Measurements from ENCODE around the gene GULP1. TPM values are rescaled to one million over a fixed set of nuclear protein-coding genes. Genes with fewer than 3 reads are reported as not detected.
"Not testable (repeated sequence)": the region's sequence is repeated elsewhere in the genome, so short reads cannot be mapped to it uniquely, and the experiment has no call there.

Gene GULP1
- total RNA-seq, 4 donors from 2014 or later = 6.4 to 44.1 (median 25.4) TPM

DNA sequence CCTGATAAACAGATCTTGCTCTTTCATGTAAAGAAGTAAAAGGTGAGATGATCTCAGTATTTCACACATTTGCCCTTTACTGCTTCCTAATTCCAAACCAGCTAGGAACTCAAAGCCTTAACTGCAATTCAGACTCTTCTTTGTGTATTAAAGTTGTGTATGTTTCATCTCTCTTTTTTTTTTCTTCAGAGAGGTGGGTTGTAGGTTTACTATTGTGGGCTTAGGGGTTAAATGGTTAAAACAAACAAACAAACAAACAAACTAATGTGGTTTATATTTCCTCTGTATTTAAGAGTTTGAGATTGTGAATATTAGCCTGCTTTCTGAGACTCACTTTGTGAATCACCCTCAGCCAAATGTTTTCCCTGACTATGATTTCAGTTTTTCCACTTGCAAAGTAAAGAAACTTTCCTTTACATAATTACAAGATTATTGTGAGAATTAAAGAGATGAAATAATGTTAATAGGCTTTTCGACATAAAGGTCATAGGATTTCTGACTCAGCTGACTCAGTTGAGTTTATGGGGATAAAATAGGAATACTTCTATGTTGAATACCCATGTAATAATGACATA is 2.8 kb downstream of the GULP1 start:
- TF ChIP-seq EP300 (IDR thresholded peaks at IDR 0.05; ENCODE audit: low read depth) = no peak
- TF ChIP-seq, protein P1, sequence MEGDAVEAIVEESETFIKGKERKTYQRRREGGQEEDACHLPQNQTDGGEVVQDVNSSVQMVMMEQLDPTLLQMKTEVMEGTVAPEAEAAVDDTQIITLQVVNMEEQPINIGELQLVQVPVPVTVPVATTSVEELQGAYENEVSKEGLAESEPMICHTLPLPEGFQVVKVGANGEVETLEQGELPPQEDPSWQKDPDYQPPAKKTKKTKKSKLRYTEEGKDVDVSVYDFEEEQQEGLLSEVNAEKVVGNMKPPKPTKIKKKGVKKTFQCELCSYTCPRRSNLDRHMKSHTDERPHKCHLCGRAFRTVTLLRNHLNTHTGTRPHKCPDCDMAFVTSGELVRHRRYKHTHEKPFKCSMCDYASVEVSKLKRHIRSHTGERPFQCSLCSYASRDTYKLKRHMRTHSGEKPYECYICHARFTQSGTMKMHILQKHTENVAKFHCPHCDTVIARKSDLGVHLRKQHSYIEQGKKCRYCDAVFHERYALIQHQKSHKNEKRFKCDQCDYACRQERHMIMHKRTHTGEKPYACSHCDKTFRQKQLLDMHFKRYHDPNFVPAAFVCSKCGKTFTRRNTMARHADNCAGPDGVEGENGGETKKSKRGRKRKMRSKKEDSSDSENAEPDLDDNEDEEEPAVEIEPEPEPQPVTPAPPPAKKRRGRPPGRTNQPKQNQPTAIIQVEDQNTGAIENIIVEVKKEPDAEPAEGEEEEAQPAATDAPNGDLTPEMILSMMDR (IDR thresholded peaks at IDR 0.05) = no peak
- no peak for TF ChIP-seq POLR2A (IDR thresholded peaks at IDR 0.05)
- TF ChIP-seq POLR2AphosphoS5 (IDR thresholded peaks at IDR 0.05) = no peak
- intact Hi-C loops (cut with DNase I; ENCODE audit: low total_unique reads) (loop anchor here (5.0 kb wide), 1 partner anchor 213 kb away; no protein-coding TSS in a partner anchor), in situ Hi-C loops (cut with MboI; ENCODE audit: low pct_ligation_motif_present in 1 of 4, low pct_unique_long_range_greater_than_20kb in 1 of 4, low sequenced_read_pairs in 3 of 4) (no loop called here)
- no peaks in the 10 kb centered on the region for H3K36me3 ChIP-seq
- H3K9me3 ChIP-seq = peaks cover 0 to 3% of the 10 kb centered on the region in 2 donors
- WGBS, 2 donors (ENCODE audit: low coverage in 1 of 2) = 48 to 67% methylated on average over 1 of the region's 1 CpG
- H3K4me3 ChIP-seq = peak overlapping the region in 3 of 4 donors; percentile 47 to 75 (median 61)
- peaks cover 5 to 27% (median 17%) of the 10 kb centered on the region in 4 donors for H3K4me1 ChIP-seq
- H3K27me3 ChIP-seq = no peaks in the 10 kb centered on the region
- DNase-seq = no peak
- peak overlapping the region; percentile 84 to 96 (median 88) for H3K27ac ChIP-seq

DNA sequence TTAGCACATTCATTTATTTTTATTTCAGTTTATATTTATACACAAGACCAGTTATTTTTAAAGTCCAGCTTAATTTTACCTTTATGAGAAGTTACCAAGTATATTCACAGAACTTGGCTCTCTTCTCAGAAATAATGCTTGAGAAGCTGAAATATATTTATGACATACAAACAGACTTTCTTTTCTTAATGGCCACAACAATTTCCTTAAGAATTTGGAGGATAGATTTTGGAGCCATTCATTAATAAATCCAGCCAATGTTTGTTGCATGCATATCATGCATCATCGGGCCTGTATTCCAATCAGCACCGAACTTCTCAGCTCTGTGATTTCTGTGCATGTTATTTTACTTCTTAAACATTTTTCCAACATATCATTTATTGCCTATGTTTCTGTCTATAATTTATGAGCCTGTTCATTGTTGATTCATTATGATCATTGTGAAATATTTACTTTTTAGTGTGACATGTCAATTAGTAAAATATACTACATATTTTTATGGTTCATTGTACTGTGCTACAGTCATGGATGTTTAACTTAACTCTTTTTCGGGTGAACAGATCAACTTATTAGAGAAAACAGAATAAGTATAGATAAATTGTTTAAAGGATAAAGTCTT is 3.5 kb downstream of the GULP1 start:
- intact Hi-C loops (cut with DNase I; ENCODE audit: low total_unique reads) (no loop called here), in situ Hi-C loops (cut with MboI; ENCODE audit: low pct_ligation_motif_present in 1 of 4, low pct_unique_long_range_greater_than_20kb in 1 of 4, low sequenced_read_pairs in 3 of 4) (no loop called here)
- Histone ChIP-seq H3K9me3 (peaks cover 0 to 3% of the 10 kb centered on the region in 2 donors), H3K27ac (peak overlapping the region; percentile 18 to 96 (median 88)), H3K4me1 (peaks cover 5 to 27% (median 17%) of the 10 kb centered on the region in 4 donors), H3K4me3 (peak overlapping the region in 1 of 4 donors; percentile 75), H3K36me3 (no peaks in the 10 kb centered on the region), H3K27me3 (no peaks in the 10 kb centered on the region)
- no peak for DNase-seq
- TF ChIP-seq POLR2AphosphoS5 (IDR thresholded peaks at IDR 0.05) (no peak), POLR2A (IDR thresholded peaks at IDR 0.05) (no peak), EP300 (IDR thresholded peaks at IDR 0.05; ENCODE audit: low read depth) (no peak)
- TF ChIP-seq, protein P1 (IDR thresholded peaks at IDR 0.05) = no peak
- WGBS, 2 donors (ENCODE audit: low coverage in 1 of 2) = 57 to 64% methylated on average over 3 of the region's 3 CpGs

DNA sequence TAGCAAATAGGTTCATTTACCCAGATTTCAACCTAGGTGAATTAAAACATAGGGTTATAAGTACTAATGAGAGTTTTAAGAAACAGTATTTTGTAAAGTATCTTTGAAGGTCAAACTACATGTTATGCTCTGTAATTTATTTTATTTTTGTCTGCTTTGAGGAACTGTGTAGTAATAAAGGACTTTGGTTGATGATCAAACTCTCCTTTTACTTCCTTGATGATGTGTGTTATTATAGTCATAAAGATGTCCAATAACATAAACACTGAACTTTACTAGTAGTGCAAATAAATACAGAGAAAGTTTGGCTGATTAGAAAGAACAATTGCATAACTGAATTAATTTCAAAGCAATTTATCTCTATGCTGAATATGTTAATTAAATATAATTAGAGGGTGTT is 6.3 kb downstream of the GULP1 start:
- in situ Hi-C loops (cut with MboI; ENCODE audit: low pct_ligation_motif_present in 1 of 4, low pct_unique_long_range_greater_than_20kb in 1 of 4, low sequenced_read_pairs in 3 of 4) (no loop called here), intact Hi-C loops (cut with DNase I; ENCODE audit: low total_unique reads) (no loop called here)
- Histone ChIP-seq H3K27me3 (peaks cover 3% of the 10 kb centered on the region), H3K9me3 (peaks cover 0 to 3% of the 10 kb centered on the region in 2 donors), H3K4me3 (no peak overlapping the region), H3K36me3 (no peaks in the 10 kb centered on the region), H3K4me1 (peaks cover 5 to 18% (median 13%) of the 10 kb centered on the region in 4 donors), H3K27ac (no peak overlapping the region)
- no peak for DNase-seq
- TF ChIP-seq EP300 (IDR thresholded peaks at IDR 0.05; ENCODE audit: low read depth) (no peak), POLR2AphosphoS5 (IDR thresholded peaks at IDR 0.05) (peak in 2 of 3 donors; percentile 23 to 26), POLR2A (IDR thresholded peaks at IDR 0.05) (no peak)
- TF ChIP-seq, protein P1 (IDR thresholded peaks at IDR 0.05) = no peak

DNA sequence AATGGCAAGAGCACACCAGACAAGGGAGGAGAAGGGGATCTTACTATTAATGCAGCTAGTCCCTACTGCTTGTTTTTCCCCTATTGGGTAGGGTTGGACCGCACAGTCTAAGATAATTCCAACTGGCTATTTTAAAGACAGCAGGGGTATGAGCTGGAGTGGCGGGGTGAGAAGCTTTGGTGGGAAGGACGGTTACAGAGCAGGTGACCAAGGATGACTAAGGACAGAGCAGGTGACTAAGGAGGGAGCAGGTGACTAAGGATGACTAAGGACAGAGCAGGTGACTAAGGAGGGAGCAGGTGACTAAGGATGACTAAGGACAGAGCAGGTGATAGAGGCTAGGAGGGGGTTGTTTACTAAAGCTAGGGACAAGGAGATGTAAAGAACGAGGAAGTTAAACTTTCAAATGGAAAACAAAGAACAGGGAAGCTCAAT is 7.3 kb downstream of the GULP1 start:
- H3K36me3 ChIP-seq; in situ Hi-C loops (cut with MboI; ENCODE audit: low pct_ligation_motif_present in 1 of 4, low pct_unique_long_range_greater_than_20kb in 1 of 4, low sequenced_read_pairs in 3 of 4); H3K27ac ChIP-seq; H3K9me3 ChIP-seq; H3K4me3 ChIP-seq; H3K4me1 ChIP-seq; H3K27me3 ChIP-seq; intact Hi-C loops (cut with DNase I; ENCODE audit: low total_unique reads): not testable (repeated sequence)
- 64 to 70% methylated on average over 3 to 4 of the region's 4 CpGs for whole genome bisulfite sequencing, 2 donors (ENCODE audit: low coverage in 1 of 2)
- peak; percentile 9 for DNase-seq
